D721Med (cell line): Measurements from ENCODE around the gene EVA1C.

Experiments used
- DNase-seq: peaks from one replicate; pipeline ENCODE4 v3.0.0; 2011; ENCODE audit warnings: low spot score; ENCODE audit not compliant: insufficient read length
- FAIRE-seq: peaks from 2 replicates; lab custom pipeline; 2011; peaks lifted over from hg19 to GRCh38; lab: Jason Lieb, UNC
- TF ChIP-seq, protein P1 (sequence below): IDR thresholded peaks from 2 replicates; pipeline ENCODE4 v1.5.1; 2012; ENCODE audit warnings: mild to moderate bottlenecking, control low read depth; ENCODE audit not compliant: insufficient read depth; ENCODE audit errors: missing control alignments

Gene EVA1C

DNA sequence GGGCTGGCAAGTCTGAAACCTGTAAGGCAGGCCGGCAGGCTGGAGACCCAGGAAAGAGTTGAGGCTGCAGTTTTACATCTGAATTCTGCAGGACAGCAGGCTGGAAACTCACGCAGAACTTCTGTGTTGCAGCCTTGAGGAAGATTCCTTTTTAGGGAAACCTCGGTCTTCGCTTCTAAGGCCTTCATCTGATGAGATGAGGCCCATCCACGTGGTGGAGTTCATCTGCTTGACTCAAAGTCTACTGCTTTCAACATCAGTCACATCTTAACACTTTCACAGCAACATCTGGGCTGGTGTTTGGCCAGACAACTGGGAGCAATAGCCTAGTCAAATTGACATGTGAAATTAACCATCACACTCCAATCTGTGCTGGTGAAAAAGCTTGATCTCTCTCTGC is 57.1 kb downstream of the EVA1C start:
- TF ChIP-seq, protein P1, sequence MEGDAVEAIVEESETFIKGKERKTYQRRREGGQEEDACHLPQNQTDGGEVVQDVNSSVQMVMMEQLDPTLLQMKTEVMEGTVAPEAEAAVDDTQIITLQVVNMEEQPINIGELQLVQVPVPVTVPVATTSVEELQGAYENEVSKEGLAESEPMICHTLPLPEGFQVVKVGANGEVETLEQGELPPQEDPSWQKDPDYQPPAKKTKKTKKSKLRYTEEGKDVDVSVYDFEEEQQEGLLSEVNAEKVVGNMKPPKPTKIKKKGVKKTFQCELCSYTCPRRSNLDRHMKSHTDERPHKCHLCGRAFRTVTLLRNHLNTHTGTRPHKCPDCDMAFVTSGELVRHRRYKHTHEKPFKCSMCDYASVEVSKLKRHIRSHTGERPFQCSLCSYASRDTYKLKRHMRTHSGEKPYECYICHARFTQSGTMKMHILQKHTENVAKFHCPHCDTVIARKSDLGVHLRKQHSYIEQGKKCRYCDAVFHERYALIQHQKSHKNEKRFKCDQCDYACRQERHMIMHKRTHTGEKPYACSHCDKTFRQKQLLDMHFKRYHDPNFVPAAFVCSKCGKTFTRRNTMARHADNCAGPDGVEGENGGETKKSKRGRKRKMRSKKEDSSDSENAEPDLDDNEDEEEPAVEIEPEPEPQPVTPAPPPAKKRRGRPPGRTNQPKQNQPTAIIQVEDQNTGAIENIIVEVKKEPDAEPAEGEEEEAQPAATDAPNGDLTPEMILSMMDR, result no peak
- no peak for DNase-seq
- FAIRE-seq, result no peak

DNA sequence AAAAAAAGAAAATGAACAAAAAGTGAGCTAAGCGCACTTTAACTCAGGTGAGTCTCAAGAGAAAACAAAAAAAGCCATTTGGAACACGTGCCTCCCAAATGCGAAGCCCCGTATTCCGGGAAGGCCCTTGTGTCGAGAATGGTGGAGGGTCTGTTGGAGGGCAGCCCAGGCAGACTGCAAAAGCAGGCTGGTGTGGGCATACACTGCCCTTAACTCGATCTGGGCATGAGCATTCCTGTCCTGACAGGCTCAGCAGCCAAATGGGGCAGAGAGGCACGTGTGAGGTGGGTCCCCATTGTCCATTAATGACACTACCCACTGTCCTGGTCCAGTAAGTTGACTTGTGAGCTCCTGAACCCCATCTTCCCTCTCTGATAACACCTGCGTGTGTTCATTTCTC is 57.7 kb downstream of the EVA1C start:
- DNase-seq, result no peak
- TF ChIP-seq, protein P1, result no peak
- FAIRE-seq, result no peak

DNA sequence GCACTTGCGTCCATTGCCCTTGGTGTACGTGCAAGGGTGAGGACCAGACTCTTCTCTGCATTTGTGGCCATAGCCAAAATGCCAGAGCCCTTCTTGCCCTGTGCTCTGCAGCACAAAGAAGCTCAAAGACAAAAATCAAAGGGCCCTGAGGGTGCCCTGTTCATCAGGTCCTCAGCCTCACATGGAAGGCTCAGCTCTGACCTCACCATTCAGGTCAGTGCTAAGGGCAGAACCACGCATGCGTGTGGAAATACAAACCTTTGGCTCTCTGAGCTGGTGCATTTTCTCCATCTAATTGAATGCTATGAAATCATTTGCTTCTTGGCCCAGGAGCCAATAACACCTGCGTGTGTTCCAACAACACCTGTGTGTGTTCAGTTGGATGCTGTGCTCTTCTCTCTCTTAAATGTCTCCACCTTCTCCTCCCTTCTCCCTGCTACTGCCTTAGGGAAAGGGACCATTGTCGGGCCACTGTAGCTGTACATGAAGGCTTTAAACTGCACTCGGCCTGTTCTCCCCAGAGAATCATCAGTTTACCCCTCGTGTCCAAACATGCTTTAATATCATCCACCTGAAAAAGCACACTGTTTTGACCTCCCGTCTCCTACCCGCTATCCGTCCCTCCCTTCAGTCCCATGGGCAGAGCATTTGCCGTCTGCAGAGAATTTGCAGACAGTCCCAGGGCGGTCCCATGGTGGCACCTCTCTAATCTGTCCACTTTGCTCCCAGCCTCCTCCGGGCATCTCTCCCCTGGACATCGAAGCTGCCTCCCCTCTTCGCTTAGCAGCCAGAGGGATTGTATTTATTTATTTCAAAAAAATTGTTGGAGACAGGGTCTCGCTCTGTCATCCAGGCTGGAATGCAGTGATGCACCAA is 60.6 kb downstream of the EVA1C start:
- no peak for FAIRE-seq

DNA sequence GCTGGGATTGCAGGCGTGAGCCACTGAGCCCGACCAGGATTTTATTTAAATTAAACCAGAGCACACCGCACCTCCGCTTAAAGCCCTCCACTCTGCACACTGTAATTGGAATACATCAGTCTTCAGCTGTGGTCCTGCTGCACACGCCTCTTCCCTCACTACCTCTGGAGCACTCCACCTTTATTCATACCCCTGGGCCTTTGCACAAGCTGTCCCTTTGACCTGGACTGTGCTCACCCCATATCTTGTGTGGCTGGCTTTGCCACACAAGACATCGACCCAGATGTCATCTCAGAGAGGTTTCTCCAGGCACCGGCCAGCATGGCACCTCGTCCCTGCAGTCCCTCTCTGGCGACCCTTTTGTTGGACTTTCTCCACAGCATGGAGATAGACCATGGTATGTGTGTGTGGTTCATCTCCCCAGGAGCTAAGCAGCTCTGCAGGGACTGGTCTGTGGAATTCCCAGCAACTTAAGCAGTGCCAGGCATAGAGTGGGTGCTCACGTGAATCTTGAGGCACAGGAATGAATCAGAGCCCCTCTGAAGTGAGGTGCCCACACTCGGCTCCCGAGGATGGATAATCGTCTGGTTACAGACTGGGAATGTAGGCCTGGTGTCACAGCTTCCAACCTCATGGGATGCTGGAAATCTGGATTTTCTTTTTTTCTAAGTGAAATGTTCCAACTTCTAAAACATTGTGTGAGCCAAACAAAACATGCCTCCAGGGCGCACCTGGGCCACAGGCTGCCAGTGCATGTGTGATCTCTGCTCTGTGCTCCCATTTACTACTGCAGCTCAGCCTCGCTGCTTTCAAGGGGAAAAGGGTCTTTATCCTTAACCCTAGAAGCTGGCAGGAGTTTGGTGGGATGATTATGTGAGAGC is 61.9 kb downstream of the EVA1C start:
- TF ChIP-seq, protein P1, result no peak
- FAIRE-seq (no peak), DNase-seq (no peak)

More for the DNA sequence above, 60.6 kb downstream of the EVA1C start:
- DNase-seq, result no peak
- TF ChIP-seq, protein P1, result no peak

DNA sequence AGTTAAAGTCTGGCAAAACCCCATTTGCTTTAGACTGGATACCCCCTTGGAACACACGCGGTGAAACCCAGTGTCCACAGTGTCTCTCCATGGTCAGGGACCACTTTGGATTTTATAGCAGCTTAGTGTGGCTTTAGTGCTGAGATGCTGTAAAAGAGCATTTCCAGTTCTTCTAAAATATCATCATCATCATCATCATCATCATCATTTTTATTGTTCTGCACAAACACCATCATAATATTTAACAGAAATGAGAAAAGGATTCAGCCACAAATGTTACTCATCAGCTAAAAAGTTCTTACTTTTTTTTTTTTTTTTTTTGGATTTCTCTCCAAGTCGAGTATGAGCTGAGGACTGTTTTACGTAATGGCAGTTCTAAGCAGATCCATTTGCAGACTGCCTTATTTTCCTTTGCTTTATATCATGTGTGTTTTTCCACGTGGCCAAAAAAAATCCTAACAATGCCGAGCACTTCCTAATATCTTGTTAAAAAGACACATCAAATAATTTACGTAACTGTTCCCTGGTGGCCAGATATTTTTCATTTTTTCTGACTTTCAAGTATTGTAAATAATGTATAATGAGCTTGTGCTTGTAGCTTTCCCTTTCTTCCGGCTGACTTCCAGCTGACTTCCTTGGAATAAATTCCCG is 62.8 kb downstream of the EVA1C start:
- TF ChIP-seq, protein P1, result no peak
- FAIRE-seq, result no peak
- DNase-seq, result no peak

DNA sequence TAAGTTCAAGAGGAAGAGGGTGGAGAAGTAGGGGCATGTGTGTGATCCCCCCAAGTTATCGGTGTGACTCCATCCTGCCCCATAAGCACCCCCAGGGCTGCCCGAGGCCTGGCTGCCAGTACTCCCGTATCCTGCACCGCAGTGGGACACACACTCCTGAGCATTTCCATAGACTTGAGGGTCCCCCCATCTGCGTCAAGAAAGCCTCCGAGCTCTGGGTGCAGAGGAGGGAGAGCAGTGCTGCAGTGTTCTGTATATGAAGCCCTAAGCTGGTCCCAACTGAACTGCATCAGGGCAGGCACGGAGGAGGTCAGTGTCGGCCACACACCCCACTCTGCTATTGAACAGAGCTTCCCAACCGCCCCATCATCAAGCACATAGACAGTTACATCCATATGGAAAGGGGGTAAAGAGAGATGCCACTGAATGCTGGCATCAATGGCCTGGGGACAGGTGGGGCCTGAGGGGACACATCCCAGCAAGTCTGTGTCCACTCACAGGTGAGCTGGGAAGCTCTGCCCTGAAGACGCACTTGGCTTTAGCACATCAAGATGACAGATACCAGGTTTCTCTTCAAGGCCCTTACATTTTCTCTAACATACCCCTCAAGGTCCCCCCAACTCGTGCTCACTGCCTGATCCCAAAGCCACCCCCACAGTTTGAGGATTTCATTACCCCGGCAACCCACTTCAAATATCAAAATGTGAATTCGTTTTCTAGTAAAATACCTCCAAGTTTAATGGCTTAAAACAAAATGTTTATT is 64.3 kb downstream of the EVA1C start:
- DNase-seq (no peak), FAIRE-seq (no peak)
- TF ChIP-seq, protein P1, result no peak
